ENCODE results near the gene CCSAP.

Gene CCSAP

GRCh38 chr1:229344937-229345684 lies 2.3 kb upstream of the CCSAP start:
- no peak for TF ChIP-seq CTCF (IDR thresholded peaks at IDR 0.05; ENCODE audit: low read depth, low read length)
- Histone ChIP-seq H3K4me3 (ENCODE audit: low read depth, low read length) (no peak overlapping the region), H3K36me3 (no peaks in the 10 kb centered on the region), H3K4me1 (no peaks in the 10 kb centered on the region), H3K9me3 (no peaks in the 10 kb centered on the region), H3K27me3 (no peaks in the 10 kb centered on the region)
- DNase-seq = no peak

DNA sequence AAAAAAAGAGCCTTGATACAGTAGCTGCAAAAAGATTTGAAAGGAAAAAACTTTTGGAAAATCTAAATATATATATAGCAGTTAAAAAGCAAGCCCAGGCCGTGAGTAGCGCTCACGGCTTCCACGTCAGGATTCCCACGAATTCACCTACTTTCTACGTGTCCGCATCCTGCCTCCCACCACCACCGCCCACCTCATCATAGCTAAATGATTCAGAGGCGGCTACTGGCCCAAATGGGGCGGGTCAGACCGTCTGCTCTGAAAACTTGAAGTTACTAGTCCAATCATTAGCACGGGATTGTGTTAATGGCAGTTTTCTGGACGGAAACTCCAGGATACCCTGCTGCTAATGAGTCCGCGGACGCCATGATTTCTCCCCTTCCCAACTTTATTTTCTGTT lies 1.3 kb upstream of the CCSAP start:
- Histone ChIP-seq H3K4me1 (no peaks in the 10 kb centered on the region), H3K4me3 (ENCODE audit: low read depth, low read length) (no peak overlapping the region), H3K9me3 (no peaks in the 10 kb centered on the region), H3K36me3 (no peaks in the 10 kb centered on the region), H3K27me3 (no peaks in the 10 kb centered on the region)
- TF ChIP-seq CTCF (IDR thresholded peaks at IDR 0.05; ENCODE audit: low read depth, low read length) = no peak
- DNase-seq = no peak

GRCh38 chr1:229341774-229342655 lies 832 bp downstream of the CCSAP start:
- no peaks in the 10 kb centered on the region for H3K36me3 ChIP-seq

GRCh38 chr1:229340496-229340895 lies 2.4 kb downstream of the CCSAP start:
- no peak for DNase-seq
- Histone ChIP-seq H3K36me3 (no peaks in the 10 kb centered on the region), H3K4me1 (no peaks in the 10 kb centered on the region; the same call in none of the 2 replicates), H3K4me3 (ENCODE audit: low read depth, low read length) (peak overlapping the region; percentile 92), H3K9me3 (no peaks in the 10 kb centered on the region), H3K27me3 (no peaks in the 10 kb centered on the region)
- TF ChIP-seq CTCF (IDR thresholded peaks at IDR 0.05; ENCODE audit: low read depth, low read length) = no peak

More at GRCh38 chr1:229341774-229342655, 832 bp downstream of the CCSAP start:
- H3K27me3 ChIP-seq = no peaks in the 10 kb centered on the region
- peak; percentile 92 for DNase-seq
- TF ChIP-seq CTCF (IDR thresholded peaks at IDR 0.05; ENCODE audit: low read depth, low read length) = no peak
- no peaks in the 10 kb centered on the region; the same call in 1 of the 2 replicates for H3K4me1 ChIP-seq
- no peaks in the 10 kb centered on the region for H3K9me3 ChIP-seq
- H3K4me3 ChIP-seq (ENCODE audit: low read depth, low read length) = peak overlapping the region; percentile 92

DNA sequence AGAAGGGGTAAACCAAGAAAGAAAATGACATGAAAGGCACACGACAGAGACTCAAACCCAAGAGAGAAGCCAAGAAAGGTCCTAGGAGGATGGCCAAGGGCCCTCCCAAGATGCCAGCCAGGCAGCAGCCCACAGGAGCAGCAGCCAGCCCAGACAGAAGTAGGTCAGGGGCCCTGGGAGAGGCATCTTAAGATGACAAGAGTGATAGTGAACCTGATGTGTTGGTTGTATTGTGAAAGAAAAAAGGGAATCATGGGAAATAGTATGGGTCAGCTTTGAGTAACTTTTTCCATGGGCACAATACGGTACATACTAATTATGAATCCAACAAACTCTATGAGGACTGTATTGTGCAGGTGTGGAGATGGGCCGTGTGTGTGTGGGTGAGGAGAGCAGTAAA lies 3.3 kb downstream of the CCSAP start:
- no peaks in the 10 kb centered on the region; the same call in none of the 2 replicates for H3K4me1 ChIP-seq
- DNase-seq = no peak
- no peaks in the 10 kb centered on the region for H3K27me3 ChIP-seq
- TF ChIP-seq CTCF (IDR thresholded peaks at IDR 0.05; ENCODE audit: low read depth, low read length) = no peak
- H3K4me3 ChIP-seq (ENCODE audit: low read depth, low read length) = no peak overlapping the region
- H3K36me3 ChIP-seq = peaks cover 6% of the 10 kb centered on the region; the same call in 1 of the 2 replicates
- no peaks in the 10 kb centered on the region for H3K9me3 ChIP-seq
